B cell (primary cell): ENCODE measurements around the gene NMT2. TPM values are rescaled to one million over a fixed set of nuclear protein-coding genes. Genes with fewer than 3 reads are reported as not detected.
A peak's percentile ranks its signal among the peaks of the same experiment; 100 is the strongest.

Source experiments
- ATAC-seq: fragments of 200-7000 bp; cut with Tn5 transposase; one replicate; pipeline ENCODE4 v1.10.0; 2021; ENCODE audit warnings: low read depth, mild to moderate bottlenecking, moderate number of reproducible peaks, moderate library complexity
- CTCF ChIA-PET: fragments of 350-600 bp; sonication (Branson Sonifier 250); formaldehyde crosslinking; loops from one replicate; lab custom pipeline; 2021; ENCODE audit warnings: antibody characterized with exemption, inconsistent platforms; lab: Charles Lee
- POLR2A ChIA-PET: fragments of 350-600 bp; sonication (Branson Sonifier 250); formaldehyde crosslinking; loops from one replicate; lab custom pipeline; 2021; ENCODE audit warnings: antibody characterized with exemption; lab: Charles Lee
- DNase-seq: peaks from one replicate; pipeline ENCODE4 v3.0.0; 2013
- H2AFZ ChIP-seq: 2 replicates; pipeline ENCODE4 v1.6.1; 2012; ENCODE audit warnings: mild to moderate bottlenecking, low read depth, low read length; ENCODE audit not compliant: insufficient read depth, poor library complexity, severe bottlenecking
- H3K27ac ChIP-seq, 2 donors: 1 replicate in 1 of 2; 2 replicates in 1 of 2; pipeline ENCODE4 v1.5.1; 2012 to 2013; ENCODE audit warnings: low read length in 2 of 2, mild to moderate bottlenecking in 2 of 2, moderate library complexity in 1 of 2
- H3K27me3 ChIP-seq, 4 experiments: fragments of 200-600 bp in 1 of 4; sonication (generic) in 1 of 4; replicated peaks in 1 of 4; 1 replicate in 2 of 4; 2 replicates in 2 of 4; pipeline versions ENCODE4 v1.6.1 to v1.7.0; 2013 to 2016; ENCODE audit warnings: low read length in 3 of 4, mild to moderate bottlenecking in 2 of 4, mixed read lengths in 1 of 4, moderate library complexity in 1 of 4; ENCODE audit not compliant: insufficient read depth in 4 of 4, control insufficient read depth in 3 of 4; ENCODE audit errors: control extremely low read depth in 1 of 4
- H3K36me3 ChIP-seq, 2 experiments: replicated peaks in 1 of 2; 1 replicate in 1 of 2; 2 replicates in 1 of 2; pipeline versions ENCODE4 v1.6.1 to v1.7.1; 2013; ENCODE audit warnings: low read length in 1 of 2; ENCODE audit not compliant: insufficient read depth in 2 of 2, control insufficient read depth in 1 of 2; ENCODE audit errors: control extremely low read depth in 1 of 2, extremely low read depth in 1 of 2
- H3K4me1 ChIP-seq, 2 donors: fragments of 200-600 bp in 1 of 2; sonication (generic) in 1 of 2; 1 replicate in 1 of 2; 2 replicates in 1 of 2; pipeline versions ENCODE4 v1.5.1 to v1.6.1; 2013 to 2017; ENCODE audit warnings: low read length in 2 of 2; ENCODE audit not compliant: control insufficient read depth in 2 of 2, insufficient read depth in 2 of 2
- H3K4me2 ChIP-seq: replicated peaks from 2 replicates; pipeline ENCODE3; 2012; ENCODE audit warnings: mild to moderate bottlenecking, low read depth, low read length; ENCODE audit not compliant: poor library complexity, severe bottlenecking
- H3K4me3 ChIP-seq, 5 experiments: fragments of 200-600 bp in 1 of 5; sonication (generic) in 1 of 5; 1 replicate in 3 of 5; 2 replicates in 2 of 5; pipeline versions ENCODE4 v1.5.1 to v1.7.0; 2011 to 2016; ENCODE audit warnings: low read length in 4 of 5, mild to moderate bottlenecking in 4 of 5, low read depth in 2 of 5, control low read depth in 1 of 5, moderate library complexity in 1 of 5; ENCODE audit not compliant: insufficient read depth in 1 of 5; ENCODE audit errors: control extremely low read depth in 1 of 5, extremely low read depth in 1 of 5
- H3K79me2 ChIP-seq: fragments of 200-600 bp; sonication (generic); one replicate; pipeline ENCODE4 v1.6.0; 2016; ENCODE audit warnings: low read length; ENCODE audit not compliant: control insufficient read depth, insufficient read depth
- H3K9ac ChIP-seq: fragments of 200-600 bp; sonication (generic); 2 replicates; pipeline ENCODE4 v1.6.1; 2017; ENCODE audit warnings: mild to moderate bottlenecking, low read length, moderate library complexity
- H3K9me3 ChIP-seq, 3 donors: one replicate each; pipeline versions ENCODE4 v1.6.1 to v1.7.1; 2013; ENCODE audit warnings: low read length in 2 of 3; ENCODE audit not compliant: control insufficient read depth in 2 of 3, insufficient read depth in 1 of 3; ENCODE audit errors: control extremely low read depth in 1 of 3
- H4K20me1 ChIP-seq: 2 replicates; pipeline ENCODE4 v1.6.0; 2012; ENCODE audit warnings: mild to moderate bottlenecking, low read length; ENCODE audit not compliant: insufficient read depth, control insufficient read depth, poor library complexity, severe bottlenecking
- H3K27ac Mint-ChIP-seq: one replicate; pipeline ENCODE4 v1.8.0; 2021; ENCODE audit warnings: mixed read lengths
- H3K27me3 Mint-ChIP-seq: one replicate; pipeline ENCODE4 v1.8.0; 2021; ENCODE audit warnings: mixed read lengths
- H3K4me1 Mint-ChIP-seq: one replicate; pipeline ENCODE4 v1.8.0; 2021; ENCODE audit warnings: mixed read lengths
- H3K4me3 Mint-ChIP-seq: one replicate; pipeline ENCODE4 v1.8.0; 2021; ENCODE audit warnings: mixed read lengths
- H3K9me3 Mint-ChIP-seq: one replicate; pipeline ENCODE4 v1.8.0; 2022; ENCODE audit warnings: mixed read lengths; ENCODE audit not compliant: insufficient read depth
- EZH2 ChIP-seq: IDR thresholded peaks from 2 replicates; pipeline ENCODE4 v1.6.1; 2012; ENCODE audit warnings: borderline replicate concordance, low read depth, mild to moderate bottlenecking, moderate library complexity, low read length; ENCODE audit not compliant: insufficient read depth, poor library complexity, severe bottlenecking
- WGBS: methylation state at CpG from one replicate; pipeline ENCODE4 v1.1.5; 2013; ENCODE audit warnings: missing lambda C conversion rate; ENCODE audit not compliant: insufficient coverage; 5-methylcytosine and 5-hydroxymethylcytosine counted together
- intact Hi-C: fragments of 100-400 bp; cut with micrococcal nuclease; formaldehyde crosslinking; loops from one replicate; pipeline ENCODE4 v1.10.0; 2022
- polyA minus RNA-seq: library from RNA; depleted of rRNA, polyadenylated mRNA; stranded (reverse); fragments of >200 nt; gene quantifications from 2 replicates; pipeline ENCODE4 v1.2.3, GENCODE V29; 2012
- polyA plus RNA-seq: library from polyadenylated mRNA; depleted of rRNA; stranded (reverse); fragments of >200 nt; gene quantifications from 2 replicates; pipeline ENCODE4 v1.2.3, GENCODE V29; 2012
- total RNA-seq, 2 donors: library from RNA; stranded (reverse); fragments of 120-200 nt in 1 of 2; gene quantifications; 1 replicate in 1 of 2; 2 replicates in 1 of 2; pipeline versions ENCODE4 v1.2.3 to v1.2.4, GENCODE V29; 2013 to 2022
- TF ChIP-seq, protein P1 (sequence below): fragments of 200-600 bp; IDR thresholded peaks from one replicate; pipeline ENCODE4 v1.8.0; 2022; ENCODE audit warnings: antibody characterized with exemption, mild to moderate bottlenecking

Gene NMT2
- total RNA-seq (72.1 and 73.3 TPM in 2 replicates), polyA plus RNA-seq (2.8 and 5.9 TPM in 2 replicates), polyA minus RNA-seq (3.3 and 8.9 TPM in 2 replicates)
- 9.6 TPM for total RNA-seq (2013)

GRCh38 chr10:15168291-15168785 is at the start of gene NMT2:
TSS of gene NMT2 (minus strand) at chr10:15168693. CDS start at chr10:15168612, 81 bp downstream.
- Mint-ChIP-seq H3K4me1 (peaks cover 32% of the 10 kb centered on the region), H3K27me3 (peaks cover 6% of the 10 kb centered on the region), H3K4me3 (peak within 1 kb of the TSS; percentile 95), H3K27ac (peak within 1 kb of the TSS; percentile 96), H3K9me3 (no peaks in the 10 kb centered on the region)
- no peaks in the 10 kb centered on the region for H3K9me3 ChIP-seq
- ATAC-seq (peak; percentile 74), DNase-seq (peak; percentile 93)
- H3K9ac ChIP-seq, result peak within 1 kb of the TSS; percentile 85
- ChIA-PET POLR2A (interaction anchor here (0.9 to 3.2 kb wide), 2 partner anchors 21 to 27 kb away, joined by 5 to 24 read pairs; no protein-coding TSS in a partner anchor), CTCF (interaction anchor here (0.5 to 4.0 kb wide), 7 partner anchors 17 to 115 kb away, joined by 3 to 21 read pairs (median 5); no protein-coding TSS in a partner anchor)
- TF ChIP-seq, protein P1, sequence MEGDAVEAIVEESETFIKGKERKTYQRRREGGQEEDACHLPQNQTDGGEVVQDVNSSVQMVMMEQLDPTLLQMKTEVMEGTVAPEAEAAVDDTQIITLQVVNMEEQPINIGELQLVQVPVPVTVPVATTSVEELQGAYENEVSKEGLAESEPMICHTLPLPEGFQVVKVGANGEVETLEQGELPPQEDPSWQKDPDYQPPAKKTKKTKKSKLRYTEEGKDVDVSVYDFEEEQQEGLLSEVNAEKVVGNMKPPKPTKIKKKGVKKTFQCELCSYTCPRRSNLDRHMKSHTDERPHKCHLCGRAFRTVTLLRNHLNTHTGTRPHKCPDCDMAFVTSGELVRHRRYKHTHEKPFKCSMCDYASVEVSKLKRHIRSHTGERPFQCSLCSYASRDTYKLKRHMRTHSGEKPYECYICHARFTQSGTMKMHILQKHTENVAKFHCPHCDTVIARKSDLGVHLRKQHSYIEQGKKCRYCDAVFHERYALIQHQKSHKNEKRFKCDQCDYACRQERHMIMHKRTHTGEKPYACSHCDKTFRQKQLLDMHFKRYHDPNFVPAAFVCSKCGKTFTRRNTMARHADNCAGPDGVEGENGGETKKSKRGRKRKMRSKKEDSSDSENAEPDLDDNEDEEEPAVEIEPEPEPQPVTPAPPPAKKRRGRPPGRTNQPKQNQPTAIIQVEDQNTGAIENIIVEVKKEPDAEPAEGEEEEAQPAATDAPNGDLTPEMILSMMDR, result peak; percentile 37
- no peak for TF ChIP-seq EZH2
- H4K20me1 ChIP-seq, result no peaks in the 10 kb centered on the region
- H3K4me1 ChIP-seq, result peaks cover 21 to 24% of the 10 kb centered on the region in 2 donors
- no peaks in the 10 kb centered on the region for H3K36me3 ChIP-seq
- H2AFZ ChIP-seq, result peak within 1 kb of the TSS; percentile 99
- peak within 1 kb of the TSS; percentile 57 to 68 for H3K27ac ChIP-seq
- H3K27me3 ChIP-seq, result no peaks in the 10 kb centered on the region
- H3K4me2 ChIP-seq, result peak within 1 kb of the TSS; percentile 95
- intact Hi-C loops, result loop anchor here (1.0 to 5.0 kb wide), 9 partner anchors 27 to 1582 kb away; partner anchors contain the start of genes ACBD7, DCLRE1C, PRPF18 and RPP38
- peak within 1 kb of the TSS; percentile 52 to 89 (median 83) for H3K4me3 ChIP-seq
- no peaks in the 10 kb centered on the region for H3K79me2 ChIP-seq
- under 1% methylated on average over 51 of the region's 70 CpGs for WGBS

- no peak for ATAC-seq
- DNase-seq, result no peak
- H3K27me3 ChIP-seq, result no peaks in the 10 kb centered on the region
- H3K4me3 ChIP-seq, result no peak overlapping the region
- no peaks in the 10 kb centered on the region for H3K79me2 ChIP-seq
- no peak overlapping the region for H3K9ac ChIP-seq
- H3K27ac ChIP-seq, result no peak overlapping the region
- ChIA-PET CTCF (no interaction called here), POLR2A (no interaction called here)
- H3K27ac Mint-ChIP-seq, result no peak overlapping the region
- no peaks in the 10 kb centered on the region for H3K9me3 ChIP-seq
- no peak overlapping the region for H3K4me3 Mint-ChIP-seq
- no peak overlapping the region for H3K4me2 ChIP-seq
- no peaks in the 10 kb centered on the region for H3K9me3 Mint-ChIP-seq
- no peaks in the 10 kb centered on the region for H4K20me1 ChIP-seq
- no peaks in the 10 kb centered on the region for H3K4me1 Mint-ChIP-seq
- intact Hi-C loops, result no loop called here
- H3K36me3 ChIP-seq, result no peaks in the 10 kb centered on the region
- H3K27me3 Mint-ChIP-seq, result peaks cover 7% of the 10 kb centered on the region
- H2AFZ ChIP-seq, result no peak overlapping the region
- TF ChIP-seq, protein P1, result no peak
- TF ChIP-seq EZH2, result no peak
- H3K4me1 ChIP-seq, result no peaks in the 10 kb centered on the region
- no CpG with 5 or more reads among the region's 6 CpGs for WGBS
Measured at GRCh38 chr10:15216700-15217099, 48.2 kb upstream of the NMT2 start.
